SH-SY5Y (cell line): ENCODE data around the gene MRPL24.

Source experiments
- GATA2 ChIP-seq: IDR thresholded peaks from 2 replicates; pipeline ENCODE4 v1.6.1; 2011; ENCODE audit warnings: mild to moderate bottlenecking, low read depth, low read length
- GATA3 ChIP-seq: IDR thresholded peaks from 2 replicates; pipeline ENCODE4 v1.6.1; 2011; ENCODE audit warnings: low read depth, mild to moderate bottlenecking, low read length, moderate library complexity

The MRPL24 gene

GRCh38 chr1:156714830-156715229 is 26.1 kb downstream of the MRPL24 start:
- TF ChIP-seq GATA2, result no peak
- TF ChIP-seq GATA3, result no peak

GRCh38 chr1:156712626-156713025 is 28.3 kb downstream of the MRPL24 start:
- no peak for TF ChIP-seq GATA2
- TF ChIP-seq GATA3, result no peak

- no peak for TF ChIP-seq GATA2
- no peak for TF ChIP-seq GATA3
Measured at GRCh38 chr1:156711011-156711817, 29.7 kb downstream of the MRPL24 start.

DNA sequence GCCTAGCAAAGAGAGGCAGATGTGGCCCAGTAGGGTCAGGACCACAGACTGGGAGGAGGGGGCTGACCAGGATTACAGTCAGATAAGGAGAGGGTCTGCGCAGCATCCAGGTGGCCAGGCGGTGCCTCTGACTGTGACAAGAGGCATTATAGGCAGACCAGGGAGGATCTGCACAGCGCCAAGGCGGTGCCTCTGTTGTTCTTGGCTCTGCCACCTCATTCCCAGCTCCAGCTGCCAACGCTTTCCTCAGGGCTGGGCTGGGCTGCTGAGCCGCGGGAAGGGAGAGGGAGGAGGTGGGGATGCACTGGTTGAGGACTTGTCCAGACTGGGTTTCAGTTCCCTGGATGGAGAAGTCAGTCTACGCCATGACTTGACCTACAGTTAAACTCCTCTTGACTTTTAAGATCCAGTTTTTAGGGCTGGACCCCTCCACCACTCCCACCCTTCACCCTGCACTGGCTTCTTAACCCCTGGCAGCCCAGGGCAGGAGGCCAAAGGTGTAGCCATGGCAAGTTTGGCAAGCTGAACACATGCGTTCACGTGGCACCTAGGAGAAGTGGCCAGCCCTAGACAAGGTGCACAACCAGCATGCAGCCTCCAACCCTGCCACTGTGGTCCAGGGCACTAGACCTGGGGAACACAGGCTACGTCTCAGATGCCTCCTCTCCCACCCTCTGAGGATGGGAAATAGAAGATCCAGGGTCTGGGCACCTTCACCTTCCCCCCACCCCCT is 31.0 kb downstream of the MRPL24 start:
- no peak for TF ChIP-seq GATA3
- TF ChIP-seq GATA2, result peak; percentile 93

DNA sequence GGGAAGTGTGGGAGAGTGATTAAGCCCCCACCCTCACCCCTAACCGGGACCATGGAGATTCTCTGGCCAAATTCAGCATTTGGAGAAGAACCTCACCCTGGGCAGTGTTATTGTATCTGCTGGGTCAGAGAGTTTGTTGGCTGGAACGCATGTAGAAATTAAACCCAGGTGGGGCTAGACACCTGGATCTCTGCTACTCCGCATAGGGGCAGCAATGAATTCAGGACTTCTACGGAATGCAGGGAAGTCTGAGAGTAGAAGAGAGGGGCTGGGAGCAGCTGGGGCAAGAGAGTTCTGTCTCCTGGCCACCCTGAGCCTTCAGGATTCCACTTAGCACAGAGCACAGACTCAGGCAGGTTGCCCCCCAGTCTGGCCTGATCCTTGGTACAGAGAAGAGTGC is 31.9 kb downstream of the MRPL24 start:
- TF ChIP-seq GATA3, result no peak

- TF ChIP-seq GATA2 (peak; percentile 65; the same call in 1 of the 2 replicates), GATA3 (no peak)
Measured at GRCh38 chr1:156708218-156708661, 32.6 kb downstream of the MRPL24 start.

DNA sequence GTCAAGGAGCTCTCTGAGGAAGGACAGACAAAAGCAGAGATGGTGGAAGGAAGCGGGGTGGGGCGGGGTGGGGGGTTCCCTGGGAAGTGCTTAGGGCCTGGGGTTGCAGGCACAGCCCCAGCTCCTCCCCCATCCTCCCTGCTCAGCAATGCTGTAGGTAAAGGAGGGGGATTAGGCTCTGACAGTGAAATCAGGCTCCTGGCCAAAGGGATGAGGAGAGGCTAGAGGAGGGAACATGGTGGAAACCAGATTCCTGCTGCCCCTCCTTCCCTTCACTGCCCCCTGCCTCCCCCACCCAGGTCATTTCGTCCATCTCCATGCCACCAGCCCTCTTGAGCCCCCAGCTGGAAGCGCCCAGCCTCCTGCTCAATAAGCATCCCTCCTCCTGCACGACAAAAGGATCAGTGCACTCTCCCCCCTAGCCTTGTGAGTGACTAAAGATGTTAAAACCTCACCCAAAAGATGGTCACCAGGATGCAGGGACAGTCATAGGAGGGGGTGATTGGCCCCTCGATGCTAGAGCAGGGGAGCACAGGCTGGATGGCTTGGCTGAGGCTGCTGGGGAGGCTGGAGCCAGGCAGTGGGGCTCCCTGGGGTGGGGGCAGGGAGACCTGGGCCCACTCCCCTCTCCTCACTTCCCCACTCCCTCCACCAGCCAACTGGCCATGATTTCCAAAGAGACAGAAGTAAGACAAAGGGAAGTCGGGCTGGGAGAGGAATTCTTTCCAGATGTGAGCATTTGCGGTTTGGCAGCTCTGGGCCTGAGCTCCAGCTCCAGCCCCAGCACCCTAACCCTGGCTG is 33.3 kb downstream of the MRPL24 start:
- TF ChIP-seq GATA3, result no peak
- no peak for TF ChIP-seq GATA2

GRCh38 chr1:156706657-156707416 is 34.1 kb downstream of the MRPL24 start:
- TF ChIP-seq GATA2 (no peak), GATA3 (no peak)

DNA sequence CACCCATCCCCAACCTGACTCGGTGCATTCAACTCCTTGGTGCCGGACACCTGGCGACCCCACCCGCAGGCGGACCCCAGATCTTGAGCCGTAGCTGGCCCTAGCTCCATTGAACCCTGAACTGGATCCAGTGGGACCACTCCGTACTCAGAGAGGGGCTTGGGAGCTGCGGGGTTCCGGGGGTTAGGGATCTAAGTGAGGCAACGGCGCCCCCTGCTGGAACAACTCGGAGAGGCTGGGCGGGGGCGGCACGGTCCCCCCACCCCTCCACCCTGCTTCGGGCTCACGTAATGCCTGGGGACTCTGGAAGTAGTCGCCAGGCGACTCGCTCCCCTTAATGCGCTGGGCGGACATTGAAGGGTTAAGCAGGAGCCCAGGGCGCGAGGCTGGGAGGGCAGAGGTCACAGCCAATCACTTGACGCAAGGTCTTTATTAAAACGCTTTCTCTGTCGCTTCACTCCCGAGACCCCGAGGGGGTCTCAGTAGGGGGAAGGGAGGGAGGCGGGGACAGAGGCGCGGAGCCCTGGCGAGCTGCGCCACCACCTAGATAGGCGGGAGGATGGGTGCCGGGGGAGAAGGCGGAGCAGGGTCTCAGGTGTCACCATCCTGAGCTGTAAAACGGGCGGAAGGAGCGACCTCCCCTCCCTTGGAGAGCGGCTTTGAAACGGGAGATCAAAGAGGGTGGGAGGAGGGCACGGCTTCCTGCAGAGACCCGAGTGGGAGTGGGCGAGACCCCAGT is 34.8 kb downstream of the MRPL24 start:
- TF ChIP-seq GATA2, result no peak; the same call in 1 of the 2 replicates
- TF ChIP-seq GATA3, result no peak

GRCh38 chr1:156705321-156705917 is 35.5 kb downstream of the MRPL24 start, which contains the start of gene CRABP2:
TSS of gene CRABP2 (minus strand) at chr1:156705583. CDS start at chr1:156705446, 137 bp downstream.
- no peak for TF ChIP-seq GATA3
- no peak for TF ChIP-seq GATA2

DNA sequence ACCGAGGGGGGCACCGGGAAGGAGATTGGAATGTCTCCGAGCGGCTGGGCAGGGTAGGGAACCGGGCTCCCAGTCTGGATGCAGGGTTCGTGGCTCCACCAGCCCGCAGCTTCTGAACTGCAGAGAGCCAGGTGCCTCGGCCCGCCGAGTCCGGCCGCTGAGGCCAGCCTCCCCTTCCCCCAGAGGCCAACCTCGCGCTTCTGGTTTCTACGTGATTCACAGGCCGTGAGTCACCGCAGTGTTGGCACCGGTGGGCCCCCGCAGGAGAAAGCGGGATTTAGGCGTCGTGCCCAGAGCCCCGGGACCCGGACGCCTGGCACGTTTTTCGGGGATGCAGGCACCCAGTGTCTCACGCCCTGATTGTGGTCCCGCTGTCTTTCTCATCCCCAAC is 36.0 kb downstream of the MRPL24 start:
- TF ChIP-seq GATA2 (no peak), GATA3 (no peak)

- TF ChIP-seq GATA2 (peak; percentile 51), GATA3 (no peak)
Measured at GRCh38 chr1:156704166-156704711, 36.6 kb downstream of the MRPL24 start.
